Sigmoid colon (tissue), 7 donors: ENCODE data around the gene FAAP24. TPM values are rescaled to one million over a fixed set of nuclear protein-coding genes. Genes with fewer than 3 reads are reported as not detected.

ENCODE experiments used
- DNase-seq: peaks from one replicate; pipeline ENCODE4 v3.0.0-alpha.2; 2019
- H3K27ac ChIP-seq, 4 donors: fragments of 200-600 bp; sonication (generic); one replicate each; pipeline ENCODE4 v1.5.1; 2016 to 2019; ENCODE audit warnings: mild to moderate bottlenecking in 1 of 4
- H3K27me3 ChIP-seq, 3 donors: fragments of 200-600 bp; sonication (generic); one replicate each; pipeline ENCODE4 v1.5.1; 2019; ENCODE audit warnings: mild to moderate bottlenecking in 1 of 3
- H3K36me3 ChIP-seq, 4 donors: fragments of 200-600 bp; sonication (generic); one replicate each; pipeline ENCODE4 v1.5.1; 2016 to 2019
- H3K4me1 ChIP-seq, 4 donors: fragments of 200-600 bp; sonication (generic); one replicate each; pipeline ENCODE4 v1.5.1; 2017 to 2019
- H3K4me3 ChIP-seq, 4 donors: fragments of 200-600 bp; sonication (generic); one replicate each; pipeline ENCODE4 v1.5.1; 2017 to 2019; ENCODE audit warnings: mild to moderate bottlenecking in 2 of 4, moderate library complexity in 1 of 4
- H3K9me3 ChIP-seq, 4 donors: fragments of 200-600 bp in 3 of 4; sonication (generic) in 3 of 4; one replicate each; pipeline versions ENCODE4 v1.5.1 to v1.6.1; 2013 to 2019
- CTCF ChIP-seq, 4 experiments: fragments of 450-650 bp in 3 of 4; fragments of 200-600 bp in 1 of 4; IDR thresholded peaks; one replicate each; pipeline ENCODE4 v1.5.1; 2016 to 2019; ENCODE audit warnings: antibody characterized with exemption in 4 of 4, mild to moderate bottlenecking in 3 of 4, moderate library complexity in 2 of 4
- EP300 ChIP-seq, 4 donors: sonication (generic); formaldehyde crosslinking; IDR thresholded peaks; one replicate each; pipeline ENCODE4 v1.6.1; 2017; ENCODE audit warnings: antibody characterized with exemption in 4 of 4
- POLR2A ChIP-seq, 2 donors: fragments of 450-650 bp; IDR thresholded peaks; one replicate each; pipeline ENCODE4 v1.6.1; 2016; ENCODE audit warnings: antibody characterized with exemption in 2 of 2, mild to moderate bottlenecking in 2 of 2, moderate library complexity in 2 of 2
- POLR2AphosphoS5 ChIP-seq, 4 donors: sonication (generic); formaldehyde crosslinking; IDR thresholded peaks; one replicate each; pipeline ENCODE4 v1.6.1; 2017; ENCODE audit warnings: antibody characterized with exemption in 4 of 4
- WGBS, 2 donors: extraction: QIAGEN DNeasy Blood & Tissue Kit; methylation state at CpG; one replicate each; pipeline ENCODE4 v1.1.7; 2013; 5-methylcytosine and 5-hydroxymethylcytosine counted together
- intact Hi-C: fragments of 100-400 bp; cut with DNase I; formaldehyde crosslinking; loops from one replicate; pipeline ENCODE4 v1.15.1; 2023
- polyA plus RNA-seq, 3 donors: library from polyadenylated mRNA; stranded (reverse); fragments of 200-250 nt; gene quantifications; one replicate each; pipeline ENCODE4 v1.2.3, GENCODE V29; 2013
- total RNA-seq, 4 donors: library from RNA; depleted of rRNA; stranded (reverse); fragments of >200 nt; gene quantifications; one replicate each; pipeline ENCODE4 v1.1.0, GENCODE V29; 2016
- donor health status: healthy with polysubstance abuse.
- donor health status: Bipolar disorder and iron deficiency.
- donor health status: healthy.

Gene FAAP24
- total RNA-seq (1 to 10 TPM in 3 of 4 donors, under 1 TPM in 1; 0.14 to 2.3 (median 1.8) TPM), polyA plus RNA-seq (1 to 10 TPM in 2 of 3 donors, under 1 TPM in 1; 0.92 to 4.2 (median 3.5) TPM)

- Histone ChIP-seq H3K4me3 (peak within 1 kb of the TSS; percentile 61 to 99 (median 84)), H3K36me3 (peaks cover 0 to 6% (median 2%) of the 10 kb centered on the region in 4 donors), H3K27me3 (no peaks in the 10 kb centered on the region), H3K27ac (peak within 1 kb of the TSS; percentile 74 to 83 (median 78)), H3K4me1 (peaks cover 0 to 23% (median 20%) of the 10 kb centered on the region in 4 donors), H3K9me3 (no peaks in the 10 kb centered on the region)
- TF ChIP-seq POLR2AphosphoS5 (IDR thresholded peaks at IDR 0.05) (peak; percentile 33 to 55 (median 45)), EP300 (IDR thresholded peaks at IDR 0.05) (no peak)
- intact Hi-C loops = loop anchor here (2.0 to 10.0 kb wide), 2 partner anchors 153 to 205 kb away; no protein-coding TSS in a partner anchor
- WGBS, 2 donors = 1 to 2% methylated on average over 57 of the region's 57 CpGs
- peak; percentile 99 for DNase-seq
Observed at GRCh38 chr19:32971715-32972540, at the start of gene FAAP24, which contains the start of gene CEP89. Gene FAAP24, plus strand, starts transcription at chr19:32972242. Its CDS starts 955 bp downstream, at chr19:32973197. Gene CEP89, minus strand, starts transcription at chr19:32971958. Its CDS starts 84 bp downstream, at chr19:32971874.

DNA sequence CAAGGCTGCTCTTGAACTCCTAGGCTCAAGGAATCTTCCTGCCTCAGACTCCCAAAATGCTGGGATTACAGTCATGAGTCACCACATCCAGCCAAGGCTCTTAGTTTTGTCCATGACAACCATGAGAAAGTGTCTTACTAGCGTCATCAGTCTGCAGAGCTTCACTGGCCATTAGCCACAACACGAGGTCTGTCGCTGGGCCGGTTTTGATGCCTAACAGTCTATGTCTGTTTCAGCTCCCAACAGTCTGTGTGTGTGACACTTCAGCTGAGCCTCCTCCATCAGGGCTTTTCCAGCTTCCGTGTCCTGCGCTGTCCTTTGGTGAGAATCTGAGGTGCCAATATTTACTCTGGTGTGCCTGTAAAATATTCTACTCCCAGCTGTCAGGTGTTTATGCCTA lies 47.8 kb upstream of the FAAP24 start:
- H3K4me3 ChIP-seq = no peak overlapping the region
- peaks cover 0 to 6% (median 0%) of the 10 kb centered on the region in 4 donors for H3K9me3 ChIP-seq
- intact Hi-C loops = no loop called here
- no peak for TF ChIP-seq EP300 (IDR thresholded peaks at IDR 0.05)
- peak in 1 of 4 donors; percentile 23 for TF ChIP-seq POLR2AphosphoS5 (IDR thresholded peaks at IDR 0.05)
- H3K36me3 ChIP-seq = peaks cover 0 to 88% (median 29%) of the 10 kb centered on the region in 4 donors
- H3K4me1 ChIP-seq = no peaks in the 10 kb centered on the region
- no peaks in the 10 kb centered on the region for H3K27me3 ChIP-seq
- DNase-seq = no peak
- 19 to 70% methylated on average over 6 of the region's 6 CpGs for WGBS, 2 donors
- no peak overlapping the region for H3K27ac ChIP-seq

DNA sequence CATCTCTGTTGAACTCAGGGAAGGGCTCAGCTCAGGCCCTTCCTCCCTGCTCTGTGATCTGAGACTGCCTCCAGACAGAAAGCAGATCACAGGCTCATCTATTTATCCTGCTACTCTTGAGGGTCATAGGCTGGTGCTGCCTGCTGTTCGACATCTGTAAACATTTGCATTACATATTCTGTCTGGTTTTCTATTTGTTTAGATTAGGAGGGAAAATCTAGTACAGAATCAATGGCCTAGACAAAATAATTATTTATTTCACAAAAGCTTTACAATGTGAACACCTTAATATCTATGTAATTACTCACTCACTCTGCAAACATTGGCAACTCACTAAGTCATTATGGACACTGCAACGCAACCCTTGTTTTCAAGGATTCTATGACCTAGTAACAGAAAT lies 43.2 kb upstream of the FAAP24 start:
- Histone ChIP-seq H3K36me3 (peaks cover 9 to 96% (median 37%) of the 10 kb centered on the region in 4 donors), H3K4me3 (no peak overlapping the region), H3K9me3 (peaks cover 0 to 6% (median 0%) of the 10 kb centered on the region in 4 donors), H3K27ac (no peak overlapping the region), H3K27me3 (no peaks in the 10 kb centered on the region), H3K4me1 (no peaks in the 10 kb centered on the region)
- whole genome bisulfite sequencing, 2 donors = 85 to 92% methylated on average over 2 of the region's 2 CpGs
- no peak for DNase-seq
- TF ChIP-seq EP300 (IDR thresholded peaks at IDR 0.05) (no peak), CTCF (IDR thresholded peaks at IDR 0.05) (no peak), POLR2AphosphoS5 (IDR thresholded peaks at IDR 0.05) (no peak), POLR2A (IDR thresholded peaks at IDR 0.05) (no peak)
- intact Hi-C loops = no loop called here

- H3K9me3 ChIP-seq = peaks cover 0 to 6% (median 0%) of the 10 kb centered on the region in 4 donors
- H3K36me3 ChIP-seq = peaks cover 9 to 94% (median 33%) of the 10 kb centered on the region in 4 donors
- no peaks in the 10 kb centered on the region for H3K27me3 ChIP-seq
- no peaks in the 10 kb centered on the region for H3K4me1 ChIP-seq
- TF ChIP-seq CTCF (IDR thresholded peaks at IDR 0.05) = no peak
- no peak for DNase-seq
- no peak overlapping the region for H3K4me3 ChIP-seq
- intact Hi-C loops = no loop called here
- 96 to 98% methylated on average over 8 of the region's 8 CpGs for WGBS, 2 donors
- H3K27ac ChIP-seq = no peak overlapping the region
Observed at GRCh38 chr19:32930567-32930966, 41.5 kb upstream of the FAAP24 start.

- DNase-seq = no peak
- Histone ChIP-seq H3K27me3 (no peaks in the 10 kb centered on the region), H3K27ac (no peak overlapping the region), H3K4me1 (no peaks in the 10 kb centered on the region), H3K36me3 (peaks cover 24 to 95% (median 40%) of the 10 kb centered on the region in 4 donors), H3K9me3 (peaks cover 0 to 2% (median 0%) of the 10 kb centered on the region in 4 donors), H3K4me3 (no peak overlapping the region)
- 88 to 94% methylated on average over 3 of the region's 3 CpGs for WGBS, 2 donors
- no peak for TF ChIP-seq POLR2A (IDR thresholded peaks at IDR 0.05)
- intact Hi-C loops = no loop called here
Observed at GRCh38 chr19:32933571-32933970, 38.5 kb upstream of the FAAP24 start.

- intact Hi-C loops = no loop called here
- Histone ChIP-seq H3K27me3 (no peaks in the 10 kb centered on the region), H3K4me3 (no peak overlapping the region), H3K36me3 (peaks cover 10 to 92% (median 30%) of the 10 kb centered on the region in 4 donors), H3K4me1 (no peaks in the 10 kb centered on the region), H3K27ac (no peak overlapping the region), H3K9me3 (no peaks in the 10 kb centered on the region)
- 90 to 92% methylated on average over 9 of the region's 9 CpGs for WGBS, 2 donors
- DNase-seq = no peak
- TF ChIP-seq CTCF (IDR thresholded peaks at IDR 0.05) (no peak), POLR2AphosphoS5 (IDR thresholded peaks at IDR 0.05) (no peak), POLR2A (IDR thresholded peaks at IDR 0.05) (no peak), EP300 (IDR thresholded peaks at IDR 0.05) (no peak)
Observed at GRCh38 chr19:32935629-32936028, 36.4 kb upstream of the FAAP24 start.
